ENCODE data around the gene RPL39L. TPM values are rescaled to one million over a fixed set of nuclear protein-coding genes. Genes with fewer than 3 reads are reported as not detected.

RPL39L gene
- polyA plus RNA-seq (2012; ENCODE audit: insufficient read length, low read depth): not detected

GRCh38 chr3:187139126-187139894 is at the start of gene RPL39L:
RPL39L (minus strand) TSS chr3:187139496; CDS start chr3:187121300, 18,196 bp downstream.
- TF ChIP-seq, protein P1, sequence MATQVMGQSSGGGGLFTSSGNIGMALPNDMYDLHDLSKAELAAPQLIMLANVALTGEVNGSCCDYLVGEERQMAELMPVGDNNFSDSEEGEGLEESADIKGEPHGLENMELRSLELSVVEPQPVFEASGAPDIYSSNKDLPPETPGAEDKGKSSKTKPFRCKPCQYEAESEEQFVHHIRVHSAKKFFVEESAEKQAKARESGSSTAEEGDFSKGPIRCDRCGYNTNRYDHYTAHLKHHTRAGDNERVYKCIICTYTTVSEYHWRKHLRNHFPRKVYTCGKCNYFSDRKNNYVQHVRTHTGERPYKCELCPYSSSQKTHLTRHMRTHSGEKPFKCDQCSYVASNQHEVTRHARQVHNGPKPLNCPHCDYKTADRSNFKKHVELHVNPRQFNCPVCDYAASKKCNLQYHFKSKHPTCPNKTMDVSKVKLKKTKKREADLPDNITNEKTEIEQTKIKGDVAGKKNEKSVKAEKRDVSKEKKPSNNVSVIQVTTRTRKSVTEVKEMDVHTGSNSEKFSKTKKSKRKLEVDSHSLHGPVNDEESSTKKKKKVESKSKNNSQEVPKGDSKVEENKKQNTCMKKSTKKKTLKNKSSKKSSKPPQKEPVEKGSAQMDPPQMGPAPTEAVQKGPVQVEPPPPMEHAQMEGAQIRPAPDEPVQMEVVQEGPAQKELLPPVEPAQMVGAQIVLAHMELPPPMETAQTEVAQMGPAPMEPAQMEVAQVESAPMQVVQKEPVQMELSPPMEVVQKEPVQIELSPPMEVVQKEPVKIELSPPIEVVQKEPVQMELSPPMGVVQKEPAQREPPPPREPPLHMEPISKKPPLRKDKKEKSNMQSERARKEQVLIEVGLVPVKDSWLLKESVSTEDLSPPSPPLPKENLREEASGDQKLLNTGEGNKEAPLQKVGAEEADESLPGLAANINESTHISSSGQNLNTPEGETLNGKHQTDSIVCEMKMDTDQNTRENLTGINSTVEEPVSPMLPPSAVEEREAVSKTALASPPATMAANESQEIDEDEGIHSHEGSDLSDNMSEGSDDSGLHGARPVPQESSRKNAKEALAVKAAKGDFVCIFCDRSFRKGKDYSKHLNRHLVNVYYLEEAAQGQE (IDR thresholded peaks at IDR 0.05; ENCODE audit: insufficient read depth in 1 of 2, low read depth in 2 of 2, low read length in 2 of 2): no peak
- TF ChIP-seq SIN3A (IDR thresholded peaks at IDR 0.05; ENCODE audit: borderline replicate concordance, insufficient read depth, low read length) (no peak), TAF1 (IDR thresholded peaks at IDR 0.05; ENCODE audit: borderline replicate concordance, insufficient read depth, low read length) (no peak), POLR2AphosphoS5 (IDR thresholded peaks at IDR 0.05; ENCODE audit: low read depth, low read length) (no peak), FOXP2 (optimal IDR thresholded peaks at IDR 0.05; ENCODE audit: borderline replicate concordance, extremely low read depth, extremely low read length, insufficient read depth) (no peak)

GRCh38 chr3:187188931-187189330 is 49.6 kb upstream of the RPL39L start:
- TF ChIP-seq FOXP2 (optimal IDR thresholded peaks at IDR 0.05; ENCODE audit: borderline replicate concordance, extremely low read depth, extremely low read length, insufficient read depth) (no peak), SIN3A (IDR thresholded peaks at IDR 0.05; ENCODE audit: borderline replicate concordance, insufficient read depth, low read length) (no peak), TAF1 (IDR thresholded peaks at IDR 0.05; ENCODE audit: borderline replicate concordance, insufficient read depth, low read length) (no peak), POLR2AphosphoS5 (IDR thresholded peaks at IDR 0.05; ENCODE audit: low read depth, low read length) (no peak)
- TF ChIP-seq, protein P1 (IDR thresholded peaks at IDR 0.05; ENCODE audit: insufficient read depth in 1 of 2, low read depth in 2 of 2, low read length in 2 of 2): no peak

- no peak for TF ChIP-seq TAF1 (IDR thresholded peaks at IDR 0.05; ENCODE audit: borderline replicate concordance, insufficient read depth, low read length)
- TF ChIP-seq, protein P1 (IDR thresholded peaks at IDR 0.05; ENCODE audit: insufficient read depth in 1 of 2, low read depth in 2 of 2, low read length in 2 of 2): no peak
- no peak for TF ChIP-seq FOXP2 (optimal IDR thresholded peaks at IDR 0.05; ENCODE audit: borderline replicate concordance, extremely low read depth, extremely low read length, insufficient read depth)
- no peak for TF ChIP-seq POLR2AphosphoS5 (IDR thresholded peaks at IDR 0.05; ENCODE audit: low read depth, low read length)
- no peak for TF ChIP-seq SIN3A (IDR thresholded peaks at IDR 0.05; ENCODE audit: borderline replicate concordance, insufficient read depth, low read length)
These were observed 47.6 kb upstream of the RPL39L start for GRCh38 chr3:187186801-187187421.

DNA sequence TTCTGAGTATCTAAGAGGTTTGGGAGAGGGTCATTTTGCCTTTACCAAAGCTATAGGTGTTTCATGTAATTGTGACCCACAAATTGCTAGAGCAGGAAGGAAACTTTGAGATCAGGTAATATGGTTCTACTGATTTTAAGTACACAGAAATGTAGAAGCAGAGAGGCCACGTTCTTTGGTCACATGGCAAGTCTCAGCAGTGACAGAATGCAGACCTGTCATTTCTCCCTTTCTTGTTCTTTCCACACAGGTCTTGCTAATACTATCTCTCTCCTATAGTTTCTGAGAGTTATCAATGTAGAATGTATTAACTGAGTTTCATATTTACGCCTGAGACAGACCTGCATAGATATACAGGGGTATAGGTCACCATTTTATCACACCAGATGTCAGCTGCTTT is 47.1 kb upstream of the RPL39L start:
- TF ChIP-seq TAF1 (IDR thresholded peaks at IDR 0.05; ENCODE audit: borderline replicate concordance, insufficient read depth, low read length) (no peak), POLR2AphosphoS5 (IDR thresholded peaks at IDR 0.05; ENCODE audit: low read depth, low read length) (no peak)

GRCh38 chr3:187185759-187186158 is 46.5 kb upstream of the RPL39L start:
- TF ChIP-seq, protein P1 (IDR thresholded peaks at IDR 0.05; ENCODE audit: insufficient read depth in 1 of 2, low read depth in 2 of 2, low read length in 2 of 2): no peak
- TF ChIP-seq TAF1 (IDR thresholded peaks at IDR 0.05; ENCODE audit: borderline replicate concordance, insufficient read depth, low read length) (no peak), SIN3A (IDR thresholded peaks at IDR 0.05; ENCODE audit: borderline replicate concordance, insufficient read depth, low read length) (no peak), POLR2AphosphoS5 (IDR thresholded peaks at IDR 0.05; ENCODE audit: low read depth, low read length) (no peak), FOXP2 (optimal IDR thresholded peaks at IDR 0.05; ENCODE audit: borderline replicate concordance, extremely low read depth, extremely low read length, insufficient read depth) (no peak)
